Stimulated activated CD8-positive, alpha-beta memory T cell treated with anti-CD3 and anti-CD28 coated beads, Interleukin-12 subunit alpha, Interleukin-12 subunit beta, amount 100 ng/mL, for 24 hours (primary cell): ENCODE measurements around the gene ZCCHC3.
"Not testable (repeated sequence)": the region's sequence is repeated elsewhere in the genome, so short reads cannot be mapped to it uniquely, and the experiment has no call there.

Experiments used
- DNase-seq: peaks from one replicate; pipeline ENCODE4 v3.0.0-alpha.2; 2020; ENCODE audit errors: extremely low read depth

ZCCHC3 gene

GRCh38 chr20:297098-297924 is at the start of gene ZCCHC3:
Gene ZCCHC3, plus strand, starts transcription at chr20:297570. Its CDS starts 17 bp downstream, at chr20:297587.
- DNase-seq = peak; percentile 63

DNA sequence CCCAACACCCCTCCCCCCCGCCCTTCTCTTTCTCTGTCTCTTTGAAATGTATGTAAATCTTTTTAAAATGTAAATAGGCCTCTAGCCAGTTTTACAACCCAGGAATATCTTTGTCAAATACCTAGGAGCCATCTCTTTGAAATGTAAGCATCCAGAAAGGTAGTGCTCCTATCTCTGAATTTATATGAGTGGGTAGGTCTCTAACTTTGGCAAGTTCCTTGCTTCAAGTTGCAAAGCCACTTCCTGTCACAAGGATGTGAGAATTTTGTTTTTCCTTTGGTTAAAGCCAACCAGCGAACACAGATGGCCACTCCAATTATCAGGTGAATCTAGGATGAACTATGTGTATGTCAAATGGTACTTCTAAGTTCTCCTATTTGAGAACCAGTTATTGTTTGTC is 46.0 kb upstream of the ZCCHC3 start:
- no peak for DNase-seq

DNA sequence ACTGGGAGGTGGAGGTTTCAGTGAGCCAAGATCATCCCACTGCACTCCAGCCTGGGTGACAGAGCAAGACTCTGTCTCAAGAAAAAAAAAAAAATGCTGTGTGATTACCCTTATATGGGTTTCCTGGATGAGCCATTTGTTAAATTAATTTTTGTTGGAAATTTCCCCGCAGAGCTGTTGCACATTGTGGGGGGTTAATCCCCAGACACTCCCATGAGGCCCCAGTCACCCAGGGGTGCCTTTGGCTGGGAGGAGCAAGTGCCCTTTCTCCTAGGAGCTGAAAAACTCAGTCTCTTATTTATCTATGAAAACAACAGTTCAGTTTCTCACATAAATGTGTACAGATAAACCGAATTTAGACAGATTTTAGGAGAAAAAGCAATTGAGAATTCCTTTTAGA is 44.6 kb upstream of the ZCCHC3 start:
- no peak for DNase-seq

GRCh38 chr20:253447-253846 is 43.9 kb upstream of the ZCCHC3 start:
- DNase-seq = not testable (repeated sequence)

GRCh38 chr20:257419-257818 is 40.0 kb upstream of the ZCCHC3 start, which contains the start of gene DEFB132:
Gene DEFB132, plus strand, starts transcription at chr20:257724. Its CDS starts 55 bp downstream, at chr20:257779.
- no peak for DNase-seq

- no peak for DNase-seq
Observed at GRCh38 chr20:258269-258858, 39.0 kb upstream of the ZCCHC3 start.

DNA sequence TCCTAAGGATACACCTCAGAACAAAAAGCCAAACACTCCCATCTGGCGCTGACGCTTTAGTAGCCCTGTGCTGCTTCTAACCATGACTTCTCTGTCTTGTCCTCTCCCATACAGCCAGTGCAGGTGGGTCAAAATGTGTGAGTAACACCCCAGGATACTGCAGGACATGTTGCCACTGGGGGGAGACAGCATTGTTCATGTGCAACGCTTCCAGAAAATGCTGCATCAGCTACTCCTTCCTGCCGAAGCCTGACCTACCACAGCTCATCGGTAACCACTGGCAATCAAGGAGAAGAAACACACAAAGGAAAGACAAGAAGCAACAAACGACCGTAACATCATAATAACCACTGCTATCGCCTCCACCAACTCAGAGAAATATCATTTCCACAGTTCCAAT is 38.4 kb upstream of the ZCCHC3 start:
- DNase-seq = no peak

DNA sequence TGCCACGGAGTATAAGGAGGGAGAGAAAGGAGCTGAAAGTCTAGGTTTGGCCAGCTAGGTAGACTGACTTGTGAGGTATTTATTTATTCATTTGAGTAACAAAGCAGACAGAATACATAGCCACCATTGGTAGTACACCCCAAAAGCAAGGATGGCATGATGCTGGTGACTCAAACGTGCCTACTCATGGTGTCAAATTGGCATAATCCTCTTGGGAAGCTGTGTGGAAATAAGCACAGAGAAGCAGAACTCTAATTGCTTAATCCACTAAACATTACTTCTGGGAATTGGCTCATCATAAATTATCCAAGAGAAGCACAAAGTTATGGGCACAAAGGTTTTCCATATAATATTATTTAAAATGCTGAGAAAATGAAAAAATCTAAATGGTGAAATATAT is 37.4 kb upstream of the ZCCHC3 start:
- DNase-seq = no peak

DNA sequence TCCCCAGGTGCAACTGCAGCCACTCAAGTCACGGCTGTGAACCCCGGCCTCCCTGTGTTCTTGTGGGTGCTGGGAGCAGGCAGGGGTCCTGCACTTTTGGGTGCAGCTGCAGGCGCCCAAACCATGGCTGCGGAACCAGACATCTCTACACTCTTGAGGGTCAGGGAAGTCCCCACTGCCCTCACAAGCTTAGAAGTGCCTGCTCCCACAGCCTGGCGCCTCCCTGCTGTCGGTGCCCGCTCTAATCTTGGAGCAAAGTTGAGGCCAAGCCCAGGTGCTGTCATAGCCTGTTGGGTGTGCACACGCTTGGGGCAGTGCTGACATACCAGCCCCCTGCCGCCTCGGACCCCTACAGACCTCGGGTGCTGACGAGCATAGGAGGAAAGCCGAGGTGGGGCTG is 33.7 kb upstream of the ZCCHC3 start:
- DNase-seq = no peak

- DNase-seq = peak; percentile 77
Observed at GRCh38 chr20:266596-267562, 30.5 kb upstream of the ZCCHC3 start.

DNA sequence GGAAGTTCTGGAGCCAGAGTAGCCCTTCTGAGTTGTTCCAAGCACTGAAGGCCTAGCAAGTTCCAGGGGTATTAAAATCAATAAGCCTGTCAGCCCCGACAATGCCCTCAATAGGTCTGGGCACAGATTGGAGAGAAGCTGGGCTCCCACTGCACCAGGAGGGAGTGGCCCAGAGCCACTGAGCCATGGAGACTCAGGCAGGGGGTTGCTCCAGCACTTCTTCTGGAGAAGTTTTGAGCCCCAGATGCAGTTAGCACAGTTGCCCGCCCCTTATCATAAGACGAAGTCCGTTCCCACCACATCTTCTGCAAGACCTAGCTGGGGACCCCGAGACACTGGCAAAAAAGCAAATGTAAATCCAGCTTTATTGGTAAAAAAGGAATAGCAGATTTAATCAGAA is 26.9 kb upstream of the ZCCHC3 start:
- DNase-seq = no peak

GRCh38 chr20:271069-271468 is 26.3 kb upstream of the ZCCHC3 start:
- no peak for DNase-seq

GRCh38 chr20:271528-271927 is 25.8 kb upstream of the ZCCHC3 start:
- no peak for DNase-seq

DNA sequence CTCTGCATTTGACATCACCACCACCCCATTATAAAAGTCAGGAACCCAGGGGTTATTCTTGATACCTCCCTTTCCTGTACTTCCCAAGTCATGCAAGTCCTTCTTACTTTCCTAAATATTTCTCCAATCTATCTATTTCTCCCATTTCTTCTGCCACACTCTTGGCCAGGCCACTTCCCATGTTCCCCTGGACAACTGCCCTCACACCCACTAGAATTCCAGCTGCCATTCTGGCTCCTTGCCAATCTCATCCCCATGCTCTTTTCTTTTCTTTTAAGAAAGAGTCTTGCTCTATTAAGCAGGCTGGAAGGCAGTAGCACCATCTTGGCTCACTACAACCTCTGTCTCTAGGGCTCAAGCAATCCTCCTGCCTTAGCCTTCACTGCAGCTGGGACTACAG is 24.7 kb upstream of the ZCCHC3 start:
- DNase-seq = no peak

- DNase-seq = no peak
Observed at GRCh38 chr20:273884-274283, 23.5 kb upstream of the ZCCHC3 start.

- no peak for DNase-seq
Observed at GRCh38 chr20:275791-276190, 21.6 kb upstream of the ZCCHC3 start.

DNA sequence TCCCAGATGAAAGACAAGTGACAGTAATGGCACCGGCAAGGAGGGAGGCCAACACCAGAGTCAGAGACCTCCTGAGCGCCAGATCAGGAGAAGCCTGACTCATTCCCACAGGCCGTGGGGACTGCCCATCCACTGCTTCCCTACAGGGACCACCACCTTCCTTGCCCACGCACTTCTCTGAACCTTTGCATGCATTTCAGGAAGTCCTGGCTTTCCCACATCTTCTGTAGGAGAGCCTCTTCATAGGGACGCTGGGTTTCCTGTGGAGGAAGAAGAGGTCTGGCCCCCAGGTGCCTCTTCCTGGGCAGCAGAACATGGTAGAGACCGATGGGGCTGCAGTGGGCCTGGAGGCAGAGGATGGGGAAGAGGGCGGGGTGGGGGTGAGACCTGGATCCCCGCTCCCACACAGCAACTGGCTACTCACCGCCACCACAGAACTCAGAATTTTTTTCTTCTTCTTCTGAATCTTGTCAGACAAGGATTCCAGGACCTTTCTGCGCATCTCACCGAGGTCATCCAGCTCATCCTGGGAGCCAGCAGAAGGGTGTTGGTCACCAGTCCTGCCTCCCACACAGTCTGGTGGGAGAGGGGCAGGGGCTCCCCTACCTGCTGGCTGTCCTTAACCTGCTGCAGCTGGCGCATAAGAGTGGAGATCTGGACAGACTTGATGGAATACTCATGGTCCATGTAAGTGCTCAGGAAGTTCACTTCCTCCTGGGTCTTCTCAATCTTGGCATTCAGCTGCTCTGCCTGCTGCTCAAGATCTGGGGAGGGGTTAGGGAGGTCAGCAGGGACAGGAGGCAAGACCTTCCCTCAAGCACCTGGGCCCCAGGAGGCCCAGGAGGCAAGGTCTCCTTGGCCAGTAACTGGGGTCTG is 20.5 kb upstream of the ZCCHC3 start:
- DNase-seq = no peak

DNA sequence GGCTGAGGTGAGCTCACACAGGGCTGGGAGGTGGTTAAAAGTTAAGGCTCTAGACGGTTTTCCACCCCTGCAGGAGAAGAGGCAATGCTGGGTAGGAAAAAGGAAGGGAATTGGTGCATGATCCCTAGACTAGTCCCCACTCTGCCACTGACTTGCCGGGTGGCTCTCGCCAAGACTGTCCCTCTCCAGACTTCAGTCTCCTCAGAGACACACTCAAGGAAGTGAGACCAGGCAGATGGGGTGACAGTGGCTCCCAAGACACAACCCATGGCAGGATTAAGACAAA is 19.9 kb upstream of the ZCCHC3 start:
- no peak for DNase-seq

GRCh38 chr20:278181-278580 is 19.2 kb upstream of the ZCCHC3 start:
- DNase-seq = no peak

DNA sequence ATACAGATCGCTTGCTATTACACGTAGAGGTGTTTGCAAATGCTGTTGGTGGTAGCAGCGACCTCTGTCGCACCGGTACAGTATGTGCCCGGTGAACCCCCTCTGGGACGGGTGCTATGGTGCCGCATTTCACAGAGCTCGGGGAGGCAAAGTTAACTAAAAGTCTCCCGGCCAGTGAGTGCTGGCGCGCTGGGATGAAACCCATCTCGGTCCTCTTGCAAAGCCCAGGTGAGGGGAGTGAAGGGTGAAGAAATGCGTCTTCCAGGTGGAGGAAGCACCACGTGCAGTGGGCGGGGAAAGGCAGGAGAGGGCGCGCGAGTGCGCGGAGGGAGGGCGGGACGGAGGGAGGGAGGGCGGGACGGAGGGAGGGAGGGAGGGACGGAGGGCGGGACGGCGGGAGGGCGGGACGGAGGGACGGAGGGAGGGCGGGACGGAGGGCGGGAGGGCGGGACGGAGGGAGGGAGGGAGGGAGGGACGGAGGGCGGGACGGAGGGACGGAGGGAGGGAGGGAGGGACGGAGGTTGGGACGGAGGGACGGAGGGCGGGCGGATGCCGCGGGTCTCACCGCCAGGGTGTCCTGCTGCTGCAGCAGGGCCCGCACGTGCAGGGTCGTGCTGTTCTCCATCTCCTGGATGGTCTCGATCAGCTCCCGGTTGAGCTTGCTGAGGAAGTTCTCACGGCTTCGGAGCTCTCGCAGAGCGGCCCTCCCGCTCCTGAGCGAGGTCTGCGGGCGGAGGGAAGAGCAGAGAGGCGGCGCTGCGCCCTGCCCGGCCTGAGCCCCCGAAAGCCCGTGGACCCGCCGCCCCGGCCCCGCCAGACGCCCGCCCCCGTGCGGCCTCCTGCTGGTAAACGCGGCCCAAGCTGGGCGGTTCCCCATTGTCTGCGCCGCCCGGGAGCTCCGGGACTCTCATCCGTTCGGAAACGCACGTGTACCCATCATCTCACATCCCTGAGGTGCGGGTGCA is 18.5 kb upstream of the ZCCHC3 start:
- DNase-seq = no peak
